ENCODE data around the gene SUGCT.
"Not testable (repeated sequence)": the region's sequence is repeated elsewhere in the genome, so short reads cannot be mapped to it uniquely, and the experiment has no call there.

SUGCT gene

GRCh38 chr7:40412323-40412722 is 277.5 kb downstream of the SUGCT start:
- no peak for DNase-seq (ENCODE audit: low read depth)

DNA sequence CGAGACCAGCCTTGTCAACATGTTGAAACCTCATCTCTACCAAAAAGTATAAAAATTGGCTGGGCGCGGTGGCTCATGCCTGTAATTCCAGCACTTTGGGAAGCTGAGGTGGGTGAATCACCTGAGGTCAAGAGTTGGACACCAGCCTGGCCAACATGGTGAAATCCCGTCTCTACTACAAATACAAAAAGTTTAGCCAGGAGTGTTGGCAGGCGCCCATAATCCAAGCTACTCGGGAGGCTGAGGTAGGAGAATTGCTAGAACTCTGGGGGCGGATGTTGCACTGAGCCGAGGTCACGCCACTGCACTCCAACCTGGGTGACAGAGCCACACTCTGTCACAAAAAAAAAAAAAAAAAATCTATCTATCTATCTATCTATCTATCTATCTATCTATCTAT is 279.9 kb downstream of the SUGCT start:
- DNase-seq (ENCODE audit: low read depth), result not testable (repeated sequence)

- DNase-seq (ENCODE audit: low read depth), result no peak
Observed at GRCh38 chr7:40418448-40418847, 283.6 kb downstream of the SUGCT start.

DNA sequence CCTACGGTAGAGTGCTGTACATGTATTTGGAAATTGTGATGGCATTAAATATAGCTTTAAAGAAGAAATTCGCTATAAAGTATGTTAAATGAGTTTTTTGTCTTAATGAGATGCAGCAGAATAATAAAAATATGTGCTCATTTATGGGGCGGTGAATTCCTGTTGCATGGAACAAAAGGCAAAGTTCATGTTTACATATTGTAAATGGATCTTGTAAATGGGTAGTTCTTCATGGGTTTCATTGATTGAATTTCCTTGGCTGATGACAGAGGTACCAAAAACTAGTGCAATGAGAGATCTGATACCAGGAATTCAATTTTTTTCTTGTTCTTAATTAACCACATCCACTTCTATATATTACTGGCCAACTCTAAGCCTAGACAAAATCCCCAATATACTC is 284.2 kb downstream of the SUGCT start:
- no peak for DNase-seq (ENCODE audit: low read depth)

DNA sequence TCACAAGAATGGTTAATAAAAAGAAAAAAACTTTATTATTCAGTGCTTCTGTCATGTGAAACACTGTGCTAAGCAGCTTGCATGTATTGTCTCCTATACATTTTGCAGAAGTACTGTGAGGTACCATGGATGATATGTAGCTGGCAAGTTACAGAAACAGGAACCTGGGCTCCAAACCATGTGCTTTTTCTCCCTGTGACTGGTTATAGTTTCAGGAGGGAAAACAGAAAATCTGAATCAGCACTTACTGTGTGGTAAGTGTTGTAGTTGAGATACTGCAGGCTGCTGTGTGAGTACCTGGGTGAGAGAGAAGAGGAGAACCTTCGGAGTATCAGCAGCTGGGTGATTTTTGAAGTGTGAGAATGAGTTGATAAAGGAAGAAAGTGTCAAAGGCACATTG is 285.0 kb downstream of the SUGCT start:
- DNase-seq (ENCODE audit: low read depth), result no peak

- no peak for DNase-seq (ENCODE audit: low read depth)
Observed at GRCh38 chr7:40421433-40421832, 286.6 kb downstream of the SUGCT start.

- DNase-seq (ENCODE audit: low read depth), result no peak
Observed at GRCh38 chr7:40425696-40426095, 290.9 kb downstream of the SUGCT start.

DNA sequence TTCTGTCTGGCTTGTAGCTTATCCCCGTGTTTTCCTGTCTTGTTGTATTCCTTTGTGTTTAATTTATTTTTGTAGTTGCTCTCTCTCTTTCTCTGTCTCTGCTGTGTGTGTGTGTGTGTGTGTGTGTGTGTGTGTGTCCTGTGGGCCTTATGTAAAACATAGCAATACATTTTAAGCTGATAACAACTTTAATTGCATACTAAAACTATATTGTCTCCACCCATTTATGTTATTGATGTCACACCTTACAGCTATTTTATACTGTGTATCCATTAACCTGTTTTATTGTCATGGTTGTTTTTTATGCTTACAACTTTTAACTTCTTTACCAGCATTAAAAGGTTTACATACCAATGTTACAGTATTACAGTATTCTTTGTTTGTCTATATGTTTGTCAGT is 293.6 kb downstream of the SUGCT start:
- no peak for DNase-seq (ENCODE audit: low read depth)

GRCh38 chr7:40429826-40430225 is 295.0 kb downstream of the SUGCT start:
- no peak for DNase-seq (ENCODE audit: low read depth)

DNA sequence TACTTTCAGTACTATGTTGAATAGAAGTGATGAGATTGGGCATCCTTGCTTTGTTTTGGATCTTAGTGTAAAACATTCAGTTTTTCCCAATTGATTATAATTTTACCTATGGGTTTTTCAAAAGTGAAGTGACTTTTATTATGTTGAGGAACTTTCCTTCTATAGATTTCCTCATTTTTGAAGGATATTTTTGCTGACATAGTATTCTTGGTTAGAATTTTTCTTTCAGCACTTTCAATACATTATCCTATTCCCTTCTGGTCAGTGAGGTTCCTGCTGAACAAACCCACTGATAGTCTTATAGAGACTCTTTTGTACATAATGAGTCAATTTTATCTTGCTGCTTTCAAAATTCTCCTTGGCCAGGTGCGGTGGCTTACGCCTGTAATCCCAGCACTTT is 297.2 kb downstream of the SUGCT start:
- DNase-seq (ENCODE audit: low read depth), result no peak

DNA sequence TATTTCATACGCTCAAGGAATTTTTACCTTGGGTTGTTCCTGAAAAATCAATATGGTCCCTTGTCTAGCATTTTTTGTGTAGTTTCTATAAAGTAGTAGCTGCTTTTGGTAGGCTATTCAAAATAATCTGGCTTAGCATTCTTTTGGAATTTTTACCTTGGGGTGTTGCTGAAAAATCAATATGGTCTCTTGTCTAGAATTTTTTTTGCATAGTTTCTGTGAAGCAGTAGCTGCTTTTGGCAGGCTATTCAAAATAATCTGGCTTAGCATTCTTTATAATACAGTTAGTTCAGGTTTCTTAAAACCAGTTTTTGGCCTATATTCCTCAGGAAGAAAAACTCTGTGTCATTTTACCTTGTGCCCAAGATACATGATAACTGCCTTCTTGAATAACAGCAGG is 301.9 kb downstream of the SUGCT start:
- no peak for DNase-seq (ENCODE audit: low read depth)

DNA sequence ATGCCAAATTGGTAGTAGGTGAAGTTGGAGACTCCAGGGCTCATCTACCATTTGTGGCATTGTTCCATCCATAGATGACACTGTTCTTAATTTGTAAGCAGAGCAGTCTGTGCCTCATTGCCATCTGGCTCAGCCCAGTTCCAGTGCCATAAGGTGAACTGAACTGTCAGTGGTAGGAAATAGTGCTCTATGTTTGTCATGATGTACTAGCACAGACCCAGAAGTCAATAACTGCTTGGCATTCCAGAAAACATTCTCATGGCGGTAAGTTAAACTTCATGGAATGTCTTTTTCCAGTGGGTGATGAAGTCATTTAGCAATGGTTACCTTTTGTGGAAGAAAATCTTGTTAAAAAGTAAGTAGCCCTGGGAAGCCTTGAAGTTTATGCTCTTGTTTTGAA is 302.7 kb downstream of the SUGCT start:
- no peak for DNase-seq (ENCODE audit: low read depth)

- no peak for DNase-seq (ENCODE audit: low read depth)
Observed at GRCh38 chr7:40437936-40438634, 303.3 kb downstream of the SUGCT start.

- DNase-seq (ENCODE audit: low read depth), result no peak
Observed at GRCh38 chr7:40439686-40440085, 304.9 kb downstream of the SUGCT start.

- DNase-seq (ENCODE audit: low read depth), result no peak
Observed at GRCh38 chr7:40447345-40447744, 312.5 kb downstream of the SUGCT start.

- no peak for DNase-seq (ENCODE audit: low read depth)
Observed at GRCh38 chr7:40455485-40455884, 320.7 kb downstream of the SUGCT start.

DNA sequence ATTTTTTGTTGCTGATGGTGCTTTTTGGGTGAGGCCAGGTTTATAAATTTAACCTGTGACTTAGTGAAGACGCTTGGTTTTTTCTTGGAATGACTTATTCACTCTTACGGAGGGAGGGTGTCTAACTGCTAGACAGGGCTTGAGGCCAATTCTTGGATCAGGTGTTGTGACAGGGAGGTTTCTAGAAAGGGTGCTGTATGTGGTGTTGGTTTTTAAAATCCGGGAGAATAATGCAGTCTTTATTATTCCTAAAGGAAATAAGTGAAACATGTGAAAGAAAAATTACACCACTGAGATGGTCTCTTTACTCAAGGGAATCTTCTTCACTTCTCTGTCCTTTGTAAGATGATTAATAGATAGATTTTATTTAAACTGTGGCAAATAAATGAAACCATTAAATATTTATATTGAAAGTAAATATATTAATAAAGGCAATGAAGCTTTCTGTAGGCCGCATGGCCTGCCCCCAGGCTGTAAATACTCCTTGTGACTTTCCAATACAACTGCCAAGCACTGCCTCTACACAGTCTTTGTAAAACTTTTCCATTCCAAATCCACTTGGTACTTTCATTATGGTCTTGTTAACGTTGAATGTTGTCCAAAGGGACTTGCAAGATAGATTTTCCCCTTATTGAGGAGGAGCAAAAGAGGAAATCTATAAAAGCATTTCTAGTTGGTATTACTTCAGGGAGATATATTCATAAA is 323.1 kb downstream of the SUGCT start:
- DNase-seq (ENCODE audit: low read depth), result no peak

- no peak for DNase-seq (ENCODE audit: low read depth)
Observed at GRCh38 chr7:40463446-40463845, 328.6 kb downstream of the SUGCT start.

DNA sequence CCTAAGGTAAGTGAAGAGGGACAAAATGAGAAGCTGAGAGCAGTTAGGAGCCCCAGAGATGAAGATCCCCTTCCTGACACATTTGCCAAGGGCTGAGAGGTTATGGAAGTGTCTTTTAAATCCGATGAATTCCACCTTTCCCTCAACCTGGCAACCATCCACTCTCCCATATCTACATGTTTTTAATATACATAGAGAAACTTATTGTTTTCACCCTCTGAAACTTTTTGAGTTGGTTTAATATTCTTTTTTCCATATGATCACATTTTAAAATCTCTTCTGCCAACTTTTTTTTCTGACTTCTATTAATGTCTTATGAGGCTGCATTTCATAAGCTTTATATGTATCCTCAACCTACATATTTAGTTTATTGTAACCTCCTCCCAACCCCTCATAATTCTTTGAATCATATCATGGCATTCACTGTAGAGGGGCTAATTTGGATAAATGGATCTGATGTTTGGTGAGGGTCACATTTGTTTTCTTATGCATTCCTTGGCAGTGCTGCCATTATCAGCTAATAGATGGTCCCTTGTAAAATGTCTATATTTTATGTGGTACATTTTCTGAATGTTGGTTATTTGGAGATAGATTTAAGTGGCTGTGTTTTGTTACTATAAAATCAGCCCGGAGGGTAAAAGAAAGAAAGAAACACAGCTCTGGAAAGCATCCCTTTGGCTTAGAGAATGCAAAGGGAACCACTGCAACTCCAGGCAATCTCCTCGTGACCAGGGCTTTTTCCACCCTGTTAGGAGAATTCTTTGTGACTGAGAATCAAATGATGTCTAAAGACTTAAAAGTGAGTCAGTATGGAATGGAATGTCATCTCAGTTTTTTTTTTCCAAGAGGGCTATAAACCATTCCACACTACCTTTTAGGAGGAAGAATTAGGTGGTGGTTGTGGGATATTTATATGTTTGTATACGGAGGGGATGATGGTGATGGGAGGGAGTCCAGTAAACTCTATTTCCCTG is 334.4 kb downstream of the SUGCT start:
- no peak for DNase-seq (ENCODE audit: low read depth)

DNA sequence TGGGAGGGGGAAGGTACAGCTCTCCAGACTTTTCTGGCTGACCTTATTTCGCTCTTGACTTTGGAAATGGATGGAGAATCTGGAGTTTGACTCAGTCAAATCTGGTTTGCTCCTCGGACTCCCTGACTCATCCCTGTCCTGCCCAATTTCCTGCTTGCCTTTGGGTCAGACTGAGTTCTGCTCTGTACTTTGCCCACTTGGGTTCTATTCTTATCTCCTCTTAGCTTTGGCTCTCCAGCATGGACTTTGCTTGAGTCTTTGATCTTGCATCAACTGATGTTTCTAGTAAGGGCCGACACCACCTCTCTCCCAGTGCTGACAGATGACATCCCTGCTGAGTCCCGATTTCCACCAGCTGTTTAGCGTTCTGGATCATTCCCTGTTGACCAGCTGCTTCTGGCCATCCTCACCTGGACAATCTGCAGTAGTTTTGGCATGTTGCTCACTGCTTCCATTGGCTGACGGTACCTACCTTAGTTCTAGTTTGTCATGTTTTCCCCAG is 335.3 kb downstream of the SUGCT start:
- DNase-seq (ENCODE audit: low read depth), result no peak

DNA sequence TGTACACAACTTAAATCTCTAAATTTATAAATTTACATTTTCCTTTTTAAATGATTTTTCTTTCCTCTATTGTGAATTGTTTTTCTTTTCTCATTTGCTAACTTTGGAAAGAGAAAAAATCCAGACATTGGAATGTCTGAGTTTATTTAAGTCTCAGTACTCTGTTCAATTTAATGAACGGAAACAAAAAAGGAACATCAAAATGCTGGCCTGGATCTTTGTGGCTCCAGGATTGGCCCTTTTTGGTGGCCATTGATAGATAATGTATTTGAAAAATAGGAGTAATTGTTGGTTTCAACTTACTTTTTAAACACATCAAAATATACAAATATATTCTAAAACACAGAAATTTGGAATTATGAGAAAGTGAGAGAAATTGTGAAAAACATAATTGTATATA is 336.0 kb downstream of the SUGCT start:
- no peak for DNase-seq (ENCODE audit: low read depth)

DNA sequence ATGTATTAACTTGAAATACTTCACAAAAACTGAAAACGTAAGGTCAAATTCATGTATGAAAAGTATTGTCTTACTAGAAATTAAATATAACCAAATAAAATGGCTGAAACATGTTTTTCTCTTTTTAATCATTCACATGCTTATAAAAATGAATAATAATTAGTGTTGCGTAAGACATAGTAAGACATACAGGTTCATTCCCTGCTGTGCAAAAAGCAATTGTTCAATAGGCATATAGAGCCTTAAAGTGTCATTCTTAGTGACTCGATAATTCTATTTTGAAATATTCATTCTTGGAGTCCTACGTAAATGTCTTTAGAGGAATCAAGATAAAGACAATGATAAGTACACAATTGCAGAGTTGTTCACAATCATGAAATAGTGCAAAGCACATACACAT is 337.1 kb downstream of the SUGCT start:
- no peak for DNase-seq (ENCODE audit: low read depth)

All from T-helper 22 cell (primary cell).